Dermis blood vessel endothelial cell (primary cell): Measurements from ENCODE around the gene RNF26. TPM values are rescaled to one million over a fixed set of nuclear protein-coding genes. Genes with fewer than 3 reads are reported as not detected.

Experiments
- DNase-seq: peaks from one replicate; pipeline ENCODE4 v3.0.0; 2010
- total RNA-seq: library from RNA; depleted of rRNA; stranded (reverse); fragments of >200 nt; gene quantifications from 2 replicates; pipeline ENCODE4 v1.2.3, GENCODE V29; 2014

The RNF26 gene
- total RNA-seq: 3.2 and 16.8 TPM in 2 replicates

DNA sequence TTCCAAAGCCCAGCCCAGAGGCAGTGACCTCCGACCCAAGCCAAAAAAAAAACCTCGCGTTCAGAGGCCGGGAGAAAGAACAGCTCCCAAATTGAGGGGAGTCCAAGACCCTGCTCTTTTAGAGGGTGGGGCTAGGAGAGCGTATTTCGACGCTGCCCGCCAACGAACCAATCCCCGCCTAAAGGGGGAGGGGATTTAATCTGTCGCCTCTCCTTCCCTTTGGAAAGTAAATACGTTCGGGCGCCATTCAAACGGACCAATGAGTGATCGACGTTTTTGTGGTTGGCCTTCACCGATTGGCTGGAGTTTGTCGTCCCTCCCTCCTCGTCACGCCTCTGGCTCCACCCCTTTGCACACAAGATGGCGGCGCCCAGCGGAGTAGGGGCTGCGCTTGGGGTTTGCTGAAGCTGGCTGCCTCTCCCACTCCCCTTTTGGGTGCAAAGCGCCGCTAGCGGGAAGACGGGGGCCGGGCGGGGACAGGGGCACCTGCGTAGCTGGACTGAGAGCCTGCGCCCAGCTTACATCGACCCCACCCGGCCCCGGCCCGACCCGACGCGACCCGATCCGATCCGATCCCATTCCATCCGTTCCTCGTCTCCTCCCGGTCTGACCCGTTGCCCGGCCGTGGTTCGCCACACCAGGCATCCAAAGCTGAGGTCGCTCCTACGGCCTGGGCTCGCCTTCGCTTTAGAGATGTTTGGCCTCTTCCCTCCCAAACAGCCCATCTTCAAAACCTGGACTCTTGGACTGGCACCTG lies at the start of gene RNF26:
RNF26 (plus strand) TSS at position 354 of the 757 bp plus-strand sequence. CDS start 596 bp downstream, outside the sequence.
- DNase-seq: peak; percentile 99

DNA sequence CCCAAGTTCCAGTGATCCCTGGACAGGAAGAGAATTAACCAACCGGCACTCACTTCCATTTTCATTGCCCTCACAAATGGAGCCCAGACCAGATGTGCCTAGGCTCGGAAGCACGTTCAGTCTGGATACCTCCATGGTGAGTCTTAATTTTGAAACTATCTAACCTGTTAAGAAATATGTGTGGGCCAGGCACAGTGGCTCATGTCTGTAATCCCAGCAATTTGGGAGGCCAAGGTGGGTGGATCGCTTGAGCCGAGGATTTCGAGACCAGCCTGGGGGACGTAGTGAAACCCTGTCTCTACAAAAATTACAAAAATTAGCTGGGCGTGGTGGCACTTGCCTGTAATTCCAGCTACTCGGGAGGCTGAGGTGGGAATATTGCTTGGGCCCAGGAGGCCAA lies 48.9 kb upstream of the RNF26 start:
- DNase-seq: no peak

- DNase-seq: no peak
Observed at GRCh38 chr11:119288219-119288618, 46.1 kb upstream of the RNF26 start.

DNA sequence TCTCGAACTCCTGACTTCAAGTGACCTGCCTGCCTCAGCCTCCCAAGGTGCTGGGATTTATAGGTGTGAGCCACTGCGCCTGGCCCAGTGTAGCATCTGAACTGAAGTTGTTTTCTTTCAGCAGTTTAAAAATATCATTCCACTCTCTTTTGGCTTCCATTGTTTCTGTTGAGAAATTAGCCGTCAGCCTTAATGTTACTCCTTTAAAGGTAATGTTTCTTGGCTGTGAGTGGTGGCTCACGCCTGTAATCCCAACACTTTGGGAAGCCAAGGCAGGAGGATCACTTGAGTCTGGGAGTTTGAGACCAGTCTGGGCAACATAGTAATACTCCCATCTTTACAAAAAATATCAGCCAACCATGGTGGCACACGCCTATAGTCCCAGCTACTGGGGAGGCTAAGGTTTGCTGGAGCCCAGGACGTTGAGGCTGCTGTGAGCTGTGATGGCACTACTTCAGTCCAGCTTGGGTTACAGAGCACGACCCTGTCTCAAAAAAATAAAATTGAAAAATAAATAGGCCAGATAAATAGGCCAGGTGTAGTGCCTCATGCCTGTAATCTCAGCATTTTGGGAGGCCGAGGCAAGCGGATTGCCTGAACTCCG lies 43.3 kb upstream of the RNF26 start:
- no peak for DNase-seq

- no peak for DNase-seq
Observed at GRCh38 chr11:119293461-119293860, 40.9 kb upstream of the RNF26 start.

GRCh38 chr11:119295178-119295577 lies 39.1 kb upstream of the RNF26 start:
- peak; percentile 29 for DNase-seq

DNA sequence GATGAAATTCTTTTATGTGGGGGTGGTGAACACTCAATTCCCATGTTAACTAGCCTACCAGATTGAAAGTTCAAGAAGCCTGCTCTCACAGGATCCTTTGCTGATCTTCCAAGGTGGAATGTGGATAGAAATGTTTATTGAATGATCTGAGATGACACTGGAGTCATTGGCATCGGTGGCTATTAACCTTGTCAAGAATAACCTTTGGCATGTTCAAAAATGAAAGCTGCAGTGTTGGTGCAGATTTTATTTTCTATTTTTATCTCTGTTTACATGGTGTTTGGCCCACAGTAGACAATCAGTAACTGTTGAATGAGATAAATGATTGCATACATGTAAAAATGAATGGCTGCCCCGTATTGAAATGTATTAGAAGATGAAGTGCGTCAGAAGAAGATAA lies 36.4 kb upstream of the RNF26 start:
- no peak for DNase-seq

- no peak for DNase-seq
Observed at GRCh38 chr11:119298726-119299125, 35.6 kb upstream of the RNF26 start.

DNA sequence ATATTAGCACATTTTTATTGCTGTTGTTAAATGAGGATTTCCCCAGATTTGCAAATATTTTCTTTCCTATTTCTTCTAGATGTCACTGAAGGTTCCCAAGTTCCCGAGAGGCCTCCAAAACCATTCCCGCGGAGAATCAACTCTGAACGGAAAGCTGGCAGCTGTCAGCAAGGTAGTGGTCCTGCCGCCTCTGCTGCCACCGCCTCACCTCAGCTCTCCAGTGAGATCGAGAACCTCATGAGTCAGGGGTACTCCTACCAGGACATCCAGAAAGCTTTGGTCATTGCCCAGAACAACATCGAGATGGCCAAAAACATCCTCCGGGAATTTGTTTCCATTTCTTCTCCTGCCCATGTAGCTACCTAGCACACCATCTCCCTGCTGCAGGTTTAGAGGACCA lies 34.9 kb upstream of the RNF26 start:
- no peak for DNase-seq

- DNase-seq: no peak
Observed at GRCh38 chr11:119300198-119300964, 33.9 kb upstream of the RNF26 start.

- DNase-seq: no peak
Observed at GRCh38 chr11:119303227-119303718, 31.1 kb upstream of the RNF26 start.

DNA sequence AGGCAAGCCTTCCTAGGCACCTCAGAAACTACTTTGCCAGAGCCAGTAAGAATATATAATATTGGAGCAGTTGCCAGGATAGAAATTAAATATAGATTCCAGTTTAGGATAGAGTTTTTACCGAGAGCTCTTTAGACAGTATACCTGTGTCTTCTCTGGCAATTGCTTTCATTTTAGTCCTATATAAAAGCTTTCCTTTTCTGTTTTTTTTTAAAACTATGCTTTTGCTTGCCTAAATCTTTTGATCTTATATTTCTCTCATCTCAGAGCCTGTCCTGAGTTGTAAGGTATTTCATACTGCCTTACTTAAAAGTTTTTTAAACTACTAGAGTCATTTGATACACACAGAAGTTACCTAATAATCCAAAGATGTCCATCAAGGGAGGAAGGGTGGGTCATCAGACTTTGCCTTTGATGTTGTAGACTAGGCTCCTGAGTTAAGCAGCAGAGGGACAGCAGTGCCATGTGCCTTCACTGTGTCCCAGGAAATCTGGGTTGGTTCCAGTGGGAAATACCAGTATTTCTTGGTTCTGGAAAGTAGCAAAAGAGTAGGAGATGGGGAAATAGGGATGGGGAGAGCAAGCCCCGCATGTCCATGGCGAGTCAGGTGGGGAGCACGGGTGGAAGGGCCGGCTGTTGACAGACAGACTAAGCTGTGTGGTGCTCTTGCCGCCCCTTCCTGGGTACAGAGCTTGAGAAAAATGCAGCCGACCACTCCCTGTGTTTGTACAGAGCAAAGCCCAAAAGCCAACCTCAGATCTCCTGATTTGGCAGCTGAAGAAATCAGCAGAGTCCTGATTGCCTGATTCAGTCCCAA lies 28.6 kb upstream of the RNF26 start:
- no peak for DNase-seq

GRCh38 chr11:119306373-119306890 lies 27.9 kb upstream of the RNF26 start:
- peak; percentile 62 for DNase-seq

GRCh38 chr11:119307219-119307618 lies 27.1 kb upstream of the RNF26 start:
- peak; percentile 57 for DNase-seq

DNA sequence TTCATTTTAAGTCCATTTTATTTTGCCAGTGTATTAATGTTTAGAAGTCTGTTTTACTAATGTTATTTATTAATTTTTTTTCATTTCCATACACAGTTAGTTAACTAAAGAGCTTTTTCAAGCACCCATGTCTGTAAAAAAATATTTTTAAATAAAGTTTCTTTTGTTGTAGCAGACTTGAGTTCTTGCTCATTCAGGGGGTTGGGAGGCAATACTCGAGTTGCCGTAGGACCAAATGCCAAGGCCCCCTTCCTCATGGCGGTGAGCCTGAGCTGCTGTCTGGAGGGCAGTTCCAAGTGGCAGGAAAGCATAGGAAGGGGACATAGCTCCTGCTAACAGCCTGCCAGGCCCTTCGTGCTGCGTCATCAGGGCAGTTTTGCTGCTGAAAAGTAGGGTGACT lies 26.4 kb upstream of the RNF26 start:
- DNase-seq: peak; percentile 16

- no peak for DNase-seq
Observed at GRCh38 chr11:119309411-119309810, 24.9 kb upstream of the RNF26 start.

DNA sequence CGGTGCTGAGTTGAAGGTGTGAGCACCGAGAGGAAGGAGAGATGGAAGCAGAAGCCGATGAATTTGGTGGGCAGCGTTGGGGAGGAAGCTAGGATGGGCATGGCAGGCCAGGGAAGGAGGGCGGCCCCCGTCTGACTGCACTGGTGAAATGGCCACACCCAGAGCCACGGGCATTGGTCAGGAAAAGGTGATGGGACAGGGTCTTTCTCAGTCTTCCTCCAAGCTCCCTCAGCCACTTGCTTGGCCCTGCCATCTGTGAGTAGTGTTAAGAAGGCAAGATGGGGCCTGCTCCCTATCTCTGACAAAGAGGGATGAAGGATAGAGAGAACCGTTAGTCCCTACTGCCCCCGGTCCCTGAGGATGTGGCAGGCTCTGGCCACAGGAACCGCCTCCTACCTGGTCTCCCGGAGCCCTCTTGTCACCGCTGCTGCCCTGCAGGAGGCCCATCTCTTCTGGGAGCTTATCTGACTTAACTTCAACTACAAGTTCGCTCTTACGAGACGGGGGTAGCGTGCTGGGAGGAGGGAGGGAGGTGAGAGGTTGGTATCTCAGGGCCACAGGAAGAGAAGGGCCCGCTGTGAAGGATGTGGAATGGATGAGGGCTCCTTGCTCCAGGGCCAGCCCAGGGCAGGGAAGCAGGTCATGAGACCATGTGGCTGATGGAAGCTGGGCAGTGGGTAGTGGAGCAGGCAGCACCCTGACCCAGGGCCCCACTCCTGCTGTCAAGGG lies 24.2 kb upstream of the RNF26 start:
- DNase-seq: no peak

- DNase-seq: no peak
Observed at GRCh38 chr11:119310682-119311052, 23.7 kb upstream of the RNF26 start.

DNA sequence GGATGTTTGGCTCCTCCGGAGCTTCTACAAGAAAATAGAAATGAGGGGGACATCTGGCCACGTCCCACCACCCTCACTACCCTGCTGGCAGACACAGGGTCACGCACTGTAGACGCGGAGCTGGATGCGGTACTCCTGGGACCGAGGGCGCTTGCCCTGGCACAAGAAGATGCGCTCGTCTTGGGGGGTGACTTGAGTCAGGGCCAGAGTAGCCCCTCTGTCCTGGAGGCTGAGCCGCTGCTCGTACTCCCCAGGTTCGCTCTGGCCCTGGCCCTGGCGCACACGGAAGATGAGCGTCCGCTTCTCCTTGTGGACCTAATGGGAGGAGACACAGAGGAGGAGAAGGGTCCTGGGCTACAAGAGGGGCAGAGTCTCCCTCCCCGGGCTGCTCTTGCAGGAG lies 19.6 kb upstream of the RNF26 start:
- no peak for DNase-seq

DNA sequence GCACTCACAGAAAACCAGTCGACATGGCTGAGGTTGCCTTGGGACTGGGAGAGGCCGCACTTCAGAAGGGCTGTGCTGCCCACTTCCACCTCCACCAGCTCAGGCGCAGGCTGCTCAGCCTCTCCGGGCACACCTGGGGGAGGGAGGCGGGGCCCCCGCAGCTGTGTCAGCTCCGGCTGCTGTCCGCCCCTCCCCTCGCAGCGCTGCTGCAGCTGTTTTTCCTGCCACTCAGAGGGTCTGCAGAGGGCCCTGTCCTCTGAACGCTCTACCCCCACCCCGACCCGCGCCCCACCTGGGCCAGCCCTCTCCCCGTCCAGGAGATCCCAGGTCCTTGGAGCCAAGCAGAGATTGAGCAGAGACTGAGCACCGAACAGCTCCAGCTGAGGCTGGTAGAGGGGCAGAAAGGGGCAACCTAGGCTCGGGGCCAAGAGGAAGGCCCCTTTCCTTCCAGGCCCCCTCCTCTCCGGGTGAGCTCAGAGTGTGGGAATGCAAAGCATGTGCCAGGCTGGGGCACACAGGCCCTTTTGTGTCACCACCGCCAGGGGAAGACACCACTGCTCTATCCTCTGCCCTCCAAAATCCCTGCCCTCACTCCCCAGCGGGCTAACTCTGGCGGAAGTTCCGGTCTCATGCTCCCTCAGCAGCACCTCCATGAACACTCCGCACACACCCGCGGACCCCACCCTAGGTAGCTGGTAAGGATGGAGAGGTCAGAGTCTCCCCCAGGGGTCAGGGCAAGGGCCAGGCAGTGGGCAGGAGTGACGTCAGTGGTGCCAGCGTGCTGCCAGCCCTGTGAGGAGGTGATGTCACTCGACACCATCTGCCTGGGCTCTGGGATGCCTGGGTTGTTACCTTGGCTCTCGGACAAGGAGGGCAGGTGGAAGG lies 19.0 kb upstream of the RNF26 start:
- peak; percentile 60 for DNase-seq
